Endothelial cell of umbilical vein (primary cell): ENCODE results near the gene PRKD1. TPM values are rescaled to one million over a fixed set of nuclear protein-coding genes. Genes with fewer than 3 reads are reported as not detected.

Experiments
- BruUV-seq: library from RNA; stranded (reverse); fragments of 400-500 nt; replicated peaks from 2 replicates; lab custom pipeline; 2021; lab: Mats Ljungman, UMichigan
- CTCF ChIA-PET: fragments of 300-600, 350-600 bp; sonication (Branson Sonifier 250); formaldehyde crosslinking; loops from one replicate; lab custom pipeline; 2021; ENCODE audit warnings: antibody characterized with exemption, inconsistent platforms; lab: Charles Lee
- POLR2A ChIA-PET: fragments of 300-600, 350-600 bp; sonication (Branson Sonifier 250); formaldehyde crosslinking; loops from one replicate; lab custom pipeline; 2021; ENCODE audit warnings: antibody characterized with exemption, inconsistent platforms; lab: Charles Lee
- DNase-seq: peaks from one replicate; pipeline ENCODE4 v3.0.0-alpha.2; 2011; ENCODE audit warnings: low read depth, low spot score
- FAIRE-seq: peaks from 2 replicates; lab custom pipeline; 2011; peaks lifted over from hg19 to GRCh38; lab: Jason Lieb, UNC
- H2AFZ ChIP-seq: 2 replicates; pipeline ENCODE4 v1.6.0; 2012; ENCODE audit warnings: low read depth, low read length, control low read depth, inconsistent platforms
- H3K27ac ChIP-seq: 2 replicates; pipeline ENCODE4 v1.5.1; 2011; ENCODE audit warnings: low read depth, mild to moderate bottlenecking, control low read depth, low read length, moderate library complexity; ENCODE audit not compliant: insufficient read depth
- H3K27me3 ChIP-seq, 2 experiments: 2 replicates each; pipeline versions ENCODE4 v1.6.0 to v1.6.1; 2011; ENCODE audit warnings: low read length in 2 of 2, mixed read lengths in 1 of 2; ENCODE audit not compliant: control insufficient read depth in 2 of 2, insufficient read depth in 2 of 2
- H3K36me3 ChIP-seq, 2 experiments: 2 replicates in 1 of 2; 3 replicates in 1 of 2; pipeline ENCODE4 v1.5.1; 2011; ENCODE audit warnings: low read length in 2 of 2, mild to moderate bottlenecking in 1 of 2, moderate library complexity in 1 of 2; ENCODE audit not compliant: control insufficient read depth in 2 of 2, insufficient read depth in 2 of 2; ENCODE audit errors: extremely low read depth in 1 of 2
- H3K4me1 ChIP-seq: 3 replicates; pipeline ENCODE4 v1.5.1; 2011; ENCODE audit warnings: mild to moderate bottlenecking, low read length; ENCODE audit not compliant: control insufficient read depth, insufficient read depth; ENCODE audit errors: extremely low read depth
- H3K4me2 ChIP-seq: 2 replicates; pipeline ENCODE4 v1.6.1; 2011; ENCODE audit warnings: low read length, control low read depth, mixed read lengths; ENCODE audit not compliant: insufficient read depth
- H3K4me3 ChIP-seq, 3 experiments: fragments of 200-600 bp in 1 of 3; sonication (generic), shearing (Covaris generic) in 1 of 3; replicated peaks in 1 of 3; 2 replicates each; pipeline ENCODE4 v1.5.1; 2011 to 2016; ENCODE audit warnings: control low read depth in 3 of 3, low read length in 3 of 3, mild to moderate bottlenecking in 2 of 3, inconsistent platforms in 1 of 3, low read depth in 1 of 3, moderate library complexity in 1 of 3; ENCODE audit not compliant: insufficient read depth in 1 of 3
- H3K79me2 ChIP-seq: 2 replicates; pipeline ENCODE4 v1.6.0; 2012; ENCODE audit warnings: low read length, inconsistent platforms; ENCODE audit not compliant: control insufficient read depth, insufficient read depth
- H3K9ac ChIP-seq: replicated peaks from 2 replicates; pipeline ENCODE3; 2011; ENCODE audit warnings: low read length, control low read depth; ENCODE audit not compliant: insufficient read depth; ENCODE audit errors: extremely low read depth
- H3K9me1 ChIP-seq: replicated peaks from 3 replicates; pipeline ENCODE4 v1.6.0; 2011; ENCODE audit warnings: mild to moderate bottlenecking, low read length; ENCODE audit not compliant: control insufficient read depth, insufficient read depth; ENCODE audit errors: extremely low read depth
- H3K9me3 ChIP-seq: replicated peaks from 2 replicates; pipeline ENCODE4 v1.5.1; 2012; ENCODE audit warnings: low read length, inconsistent platforms; ENCODE audit not compliant: control insufficient read depth, insufficient read depth
- H4K20me1 ChIP-seq: replicated peaks from 2 replicates; pipeline ENCODE3; 2011; ENCODE audit warnings: mild to moderate bottlenecking, low read length; ENCODE audit not compliant: control insufficient read depth, insufficient read depth; ENCODE audit errors: extremely low read depth
- CTCF ChIP-seq, 2 donors: IDR thresholded peaks; 1 replicate in 1 of 2; 2 replicates in 1 of 2; pipeline ENCODE4 v1.5.1; 2011; ENCODE audit warnings: low read length in 2 of 2, mild to moderate bottlenecking in 2 of 2, moderate library complexity in 2 of 2, control low read depth in 1 of 2, inconsistent platforms in 1 of 2, low read depth in 1 of 2; ENCODE audit not compliant: insufficient read depth in 1 of 2; ENCODE audit errors: extremely low read depth in 1 of 2
- EZH2 ChIP-seq: IDR thresholded peaks from 2 replicates; pipeline ENCODE4 v1.6.1; 2012; ENCODE audit warnings: borderline replicate concordance, low read depth, mild to moderate bottlenecking, moderate library complexity, low read length, inconsistent platforms; ENCODE audit not compliant: severe bottlenecking
- FOS ChIP-seq: IDR thresholded peaks from 2 replicates; pipeline ENCODE4 v1.6.1; 2011; ENCODE audit warnings: mild to moderate bottlenecking, low read length, moderate library complexity, borderline replicate concordance; ENCODE audit not compliant: insufficient read depth
- GATA2 ChIP-seq: IDR thresholded peaks from 2 replicates; pipeline ENCODE4 v1.7.0; 2011; ENCODE audit warnings: low read depth, mild to moderate bottlenecking, moderate library complexity, mixed read lengths, low read length; ENCODE audit not compliant: insufficient read length, insufficient read depth
- JUN ChIP-seq: IDR thresholded peaks from 2 replicates; pipeline ENCODE4 v1.6.1; 2011; ENCODE audit warnings: borderline replicate concordance, low read depth; ENCODE audit not compliant: insufficient read length, insufficient read depth
- MAX ChIP-seq: IDR thresholded peaks from 2 replicates; pipeline ENCODE4 v1.6.1; 2011; ENCODE audit not compliant: insufficient read depth, insufficient read length
- MYC ChIP-seq: IDR thresholded peaks from one replicate; pipeline ENCODE4 v1.6.1; 2011; ENCODE audit warnings: mild to moderate bottlenecking, low read depth, low read length
- POLR2A ChIP-seq: IDR thresholded peaks from 2 replicates; pipeline ENCODE4 v1.6.1; 2012; ENCODE audit warnings: low read depth, mild to moderate bottlenecking, control low read depth, low read length
- POLR2AphosphoS5 ChIP-seq: IDR thresholded peaks from 2 replicates; pipeline ENCODE4 v1.6.1; 2012; ENCODE audit warnings: low read depth, mild to moderate bottlenecking, control low read depth, low read length, moderate library complexity; ENCODE audit not compliant: insufficient read depth
- dilution Hi-C: fragments of 300-500 bp; cut with MboI; formaldehyde crosslinking; loops from one replicate; pipeline ENCODE4 v1.15.0; 2019; ENCODE audit warnings: low sequenced_read_pairs; ENCODE audit not compliant: extremely low pct_ligation_motif_present
- intact Hi-C: fragments of 100-400 bp; cut with micrococcal nuclease; formaldehyde crosslinking; loops from one replicate; pipeline ENCODE4 v1.10.0; 2022
- polyA plus RNA-seq, 4 experiments: library from polyadenylated mRNA; depleted of rRNA in 3 of 4; stranded (reverse) in 3 of 4; unstranded in 1 of 4; fragments of >200 nt; gene quantifications; 2 replicates each; pipeline versions ENCODE4 v1.2.1 to v1.2.3, GENCODE V29; 2011 to 2012; ENCODE audit warnings: missing spikeins in 1 of 4
- total RNA-seq: library from RNA; stranded (reverse); gene quantifications from 2 replicates; pipeline ENCODE4 v1.2.3, GENCODE V29; 2021

PRKD1 gene
- total and polyA plus RNA-seq, 2 donors (not counting 3 experiments of a cell fraction or from before 2014, with no cell fraction given): 3.9 to 10.9 TPM

DNA sequence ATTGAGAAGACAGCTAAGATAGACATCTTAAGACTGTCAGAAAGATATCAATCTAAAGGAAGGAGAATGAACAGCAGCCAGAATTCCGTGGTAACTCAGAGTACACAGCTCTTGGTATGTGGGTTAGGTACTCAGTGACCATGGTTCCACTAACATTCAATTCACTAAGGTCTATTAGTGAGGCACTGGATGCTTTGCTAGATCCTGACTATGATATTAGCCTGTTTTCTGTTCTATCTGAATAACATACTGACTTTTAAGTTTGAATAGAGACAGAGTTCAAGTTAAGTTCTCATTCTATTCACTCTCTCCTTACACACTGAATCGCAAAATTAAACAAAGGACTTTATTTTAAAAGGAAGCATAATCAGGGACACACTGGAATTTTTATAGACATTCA, 106.4 kb downstream of the PRKD1 start:
- Histone ChIP-seq H3K36me3 (no peaks in the 10 kb centered on the region), H3K79me2 (no peaks in the 10 kb centered on the region), H3K9me3 (no peaks in the 10 kb centered on the region), H3K4me2 (no peak overlapping the region), H3K27ac (no peak overlapping the region), H2AFZ (no peak overlapping the region), H3K9me1 (no peaks in the 10 kb centered on the region), H3K4me3 (no peak overlapping the region), H3K27me3 (no peaks in the 10 kb centered on the region), H3K4me1 (no peaks in the 10 kb centered on the region), H3K9ac (no peak overlapping the region), H4K20me1 (peaks cover 3% of the 10 kb centered on the region)
- dilution Hi-C loops: no loop called here
- ChIA-PET CTCF (no interaction called here), POLR2A (no interaction called here)
- DNase-seq (no peak), FAIRE-seq (no peak)
- TF ChIP-seq MYC: no peak
- TF ChIP-seq JUN: no peak
- TF ChIP-seq GATA2: no peak
- TF ChIP-seq EZH2: no peak
- no peak for TF ChIP-seq POLR2A
- no peak for TF ChIP-seq MAX
- TF ChIP-seq FOS: no peak
- no peak for TF ChIP-seq POLR2AphosphoS5
- TF ChIP-seq CTCF (IDR thresholded peaks at IDR 0.05; ENCODE audit: extremely low read depth in 1 of 2, insufficient read depth in 1 of 2, low read depth in 1 of 2, low read length in 2 of 2): no peak
- BruUV-seq: no TSS peak
- intact Hi-C loops: no loop called here
